Measurements from ENCODE around the gene UST. TPM values are rescaled to one million over a fixed set of nuclear protein-coding genes. Genes with fewer than 3 reads are reported as not detected.

The UST gene
- polyA plus RNA-seq, 1 experiment: 21.4 TPM

GRCh38 chr6:148893073-148893472, 146.2 kb downstream of the UST start:
- Histone ChIP-seq H3K27me3 (ENCODE audit: control insufficient read depth, insufficient read depth, low read length) (no peaks in the 10 kb centered on the region), H3K4me3 (ENCODE audit: low read depth, low read length) (no peak overlapping the region), H3K9me3 (ENCODE audit: control insufficient read depth, insufficient read depth, low read length) (no peaks in the 10 kb centered on the region), H3K27ac (ENCODE audit: low read depth, low read length) (no peak overlapping the region)
- POLR2A ChIA-PET: no interaction called here
- TF ChIP-seq CTCF (IDR thresholded peaks at IDR 0.05; ENCODE audit: low read depth, low read length): no peak
- CTCF ChIA-PET: interaction anchor here (0.6 to 1.2 kb wide), 3 partner anchors 8 to 676 kb away, joined by 3 to 4 read pairs (median 3); no protein-coding TSS in a partner anchor
- no peak for DNase-seq (ENCODE audit: low read depth, low spot score)

GRCh38 chr6:148893481-148893880, 146.7 kb downstream of the UST start:
- Histone ChIP-seq H3K4me3 (ENCODE audit: low read depth, low read length) (no peak overlapping the region), H3K27ac (ENCODE audit: low read depth, low read length) (no peak overlapping the region), H3K9me3 (ENCODE audit: control insufficient read depth, insufficient read depth, low read length) (no peaks in the 10 kb centered on the region), H3K27me3 (ENCODE audit: control insufficient read depth, insufficient read depth, low read length) (no peaks in the 10 kb centered on the region)
- CTCF ChIA-PET: interaction anchor here (0.6 to 1.2 kb wide), 3 partner anchors 9 to 676 kb away, joined by 3 to 4 read pairs (median 3); no protein-coding TSS in a partner anchor
- DNase-seq (ENCODE audit: low read depth, low spot score): no peak
- POLR2A ChIA-PET: no interaction called here
- no peak for TF ChIP-seq CTCF (IDR thresholded peaks at IDR 0.05; ENCODE audit: low read depth, low read length)

GRCh38 chr6:148898376-148899014, 151.7 kb downstream of the UST start:
- Histone ChIP-seq H3K27me3 (ENCODE audit: control insufficient read depth, insufficient read depth, low read length) (no peaks in the 10 kb centered on the region), H3K27ac (ENCODE audit: low read depth, low read length) (no peak overlapping the region), H3K4me3 (ENCODE audit: low read depth, low read length) (no peak overlapping the region), H3K9me3 (ENCODE audit: control insufficient read depth, insufficient read depth, low read length) (no peaks in the 10 kb centered on the region)
- ChIA-PET CTCF (interaction anchor here (1.2 to 1.5 kb wide), 2 partner anchors 50 to 321 kb away, joined by 4 to 5 read pairs; no protein-coding TSS in a partner anchor), POLR2A (no interaction called here)
- no peak for DNase-seq (ENCODE audit: low read depth, low spot score)
- TF ChIP-seq CTCF (IDR thresholded peaks at IDR 0.05; ENCODE audit: low read depth, low read length): no peak

GRCh38 chr6:148904896-148905870, 158.4 kb downstream of the UST start:
- POLR2A ChIA-PET: no interaction called here
- no peak for DNase-seq (ENCODE audit: low read depth, low spot score)
- H3K27me3 ChIP-seq (ENCODE audit: control insufficient read depth, insufficient read depth, low read length): no peaks in the 10 kb centered on the region
- CTCF ChIA-PET: no interaction called here
- H3K27ac ChIP-seq (ENCODE audit: low read depth, low read length): no peak overlapping the region
- no peak overlapping the region for H3K4me3 ChIP-seq (ENCODE audit: low read depth, low read length)
- no peak for TF ChIP-seq CTCF (IDR thresholded peaks at IDR 0.05; ENCODE audit: low read depth, low read length)
- H3K9me3 ChIP-seq (ENCODE audit: control insufficient read depth, insufficient read depth, low read length): no peaks in the 10 kb centered on the region

GRCh38 chr6:148905901-148906300, 159.1 kb downstream of the UST start:
- TF ChIP-seq CTCF (IDR thresholded peaks at IDR 0.05; ENCODE audit: low read depth, low read length): no peak
- ChIA-PET POLR2A (no interaction called here), CTCF (no interaction called here)
- Histone ChIP-seq H3K4me3 (ENCODE audit: low read depth, low read length) (no peak overlapping the region), H3K9me3 (ENCODE audit: control insufficient read depth, insufficient read depth, low read length) (no peaks in the 10 kb centered on the region), H3K27me3 (ENCODE audit: control insufficient read depth, insufficient read depth, low read length) (no peaks in the 10 kb centered on the region), H3K27ac (ENCODE audit: low read depth, low read length) (no peak overlapping the region)
- no peak for DNase-seq (ENCODE audit: low read depth, low spot score)

All from AG04450 (cell line).